KMS-11 (cell line): ENCODE data around the gene RIGI.

Experiments
- H2AFZ ChIP-seq: fragments of 200-600 bp; sonication (generic); 2 replicates; pipeline ENCODE4 v1.6.1; 2016; ENCODE audit warnings: antibody characterized with exemption, mixed run types, low read depth
- H3K27ac ChIP-seq: fragments of 200-600 bp; sonication (generic); 2 replicates; pipeline ENCODE4 v1.6.1; 2016; ENCODE audit warnings: mild to moderate bottlenecking, mixed run types
- H3K27me3 ChIP-seq: fragments of 200-600 bp; sonication (generic); 2 replicates; pipeline ENCODE4 v1.6.1; 2017; ENCODE audit warnings: mild to moderate bottlenecking, low read depth, mixed run types, moderate library complexity; ENCODE audit not compliant: insufficient read depth
- H3K36me3 ChIP-seq: fragments of 200-600 bp; sonication (generic); 2 replicates; pipeline ENCODE4 v1.6.1; 2017; ENCODE audit warnings: mild to moderate bottlenecking, mixed run types; ENCODE audit not compliant: insufficient read depth
- H3K4me1 ChIP-seq: fragments of 200-600 bp; sonication (generic); 2 replicates; pipeline ENCODE4 v1.6.1; 2016; ENCODE audit warnings: mild to moderate bottlenecking, low read depth, mixed run types; ENCODE audit not compliant: poor library complexity, severe bottlenecking
- H3K4me2 ChIP-seq: fragments of 200-600 bp; sonication (generic); 2 replicates; pipeline ENCODE4 v1.7.0; 2016; ENCODE audit warnings: mild to moderate bottlenecking, mixed run types
- H3K4me3 ChIP-seq: fragments of 200-600 bp; sonication (generic); IDR thresholded peaks from 2 replicates; pipeline ENCODE4 v1.6.1; 2017; ENCODE audit warnings: low read depth, low read length, mixed read lengths; ENCODE audit not compliant: insufficient read depth
- H3K79me2 ChIP-seq: fragments of 200-600 bp; sonication (generic); 2 replicates; pipeline ENCODE4 v1.6.1; 2016; ENCODE audit warnings: low read depth, mixed run types; ENCODE audit not compliant: insufficient read depth
- H3K9ac ChIP-seq: fragments of 200-600 bp; sonication (generic); 2 replicates; pipeline ENCODE4 v1.6.1; 2016; ENCODE audit warnings: mild to moderate bottlenecking, mixed run types
- H4K20me1 ChIP-seq: fragments of 200-600 bp; sonication (generic); 2 replicates; pipeline ENCODE4 v1.6.1; 2016; ENCODE audit warnings: mild to moderate bottlenecking, mixed run types; ENCODE audit not compliant: insufficient read depth
- TF ChIP-seq, protein P1 (sequence below): fragments of 200-600 bp; sonication (generic); conservative IDR thresholded peaks from 2 replicates; pipeline ENCODE4 v1.6.1; 2017; ENCODE audit warnings: low read depth, mild to moderate bottlenecking, antibody characterized with exemption, low read length, moderate library complexity, mixed read lengths

RIGI gene

GRCh38 chr9:32545884-32546283, 19.9 kb upstream of the RIGI start:
- H3K79me2 ChIP-seq = peaks cover 49% of the 10 kb centered on the region; the same call in 1 of the 2 replicates
- H4K20me1 ChIP-seq = 0 out of 2 replicates have a peak, but pooled peaks cover 2% of the 10 kb centered on the region
- H3K9ac ChIP-seq = no peak overlapping the region
- H3K27me3 ChIP-seq = no peaks in the 10 kb centered on the region
- H3K4me3 ChIP-seq = no peak overlapping the region
- H3K36me3 ChIP-seq = no peaks in the 10 kb centered on the region
- no peak overlapping the region for H3K27ac ChIP-seq
- peaks cover 7% of the 10 kb centered on the region for H3K4me1 ChIP-seq
- H2AFZ ChIP-seq = no peak overlapping the region
- no peak overlapping the region for H3K4me2 ChIP-seq
- TF ChIP-seq, protein P1, sequence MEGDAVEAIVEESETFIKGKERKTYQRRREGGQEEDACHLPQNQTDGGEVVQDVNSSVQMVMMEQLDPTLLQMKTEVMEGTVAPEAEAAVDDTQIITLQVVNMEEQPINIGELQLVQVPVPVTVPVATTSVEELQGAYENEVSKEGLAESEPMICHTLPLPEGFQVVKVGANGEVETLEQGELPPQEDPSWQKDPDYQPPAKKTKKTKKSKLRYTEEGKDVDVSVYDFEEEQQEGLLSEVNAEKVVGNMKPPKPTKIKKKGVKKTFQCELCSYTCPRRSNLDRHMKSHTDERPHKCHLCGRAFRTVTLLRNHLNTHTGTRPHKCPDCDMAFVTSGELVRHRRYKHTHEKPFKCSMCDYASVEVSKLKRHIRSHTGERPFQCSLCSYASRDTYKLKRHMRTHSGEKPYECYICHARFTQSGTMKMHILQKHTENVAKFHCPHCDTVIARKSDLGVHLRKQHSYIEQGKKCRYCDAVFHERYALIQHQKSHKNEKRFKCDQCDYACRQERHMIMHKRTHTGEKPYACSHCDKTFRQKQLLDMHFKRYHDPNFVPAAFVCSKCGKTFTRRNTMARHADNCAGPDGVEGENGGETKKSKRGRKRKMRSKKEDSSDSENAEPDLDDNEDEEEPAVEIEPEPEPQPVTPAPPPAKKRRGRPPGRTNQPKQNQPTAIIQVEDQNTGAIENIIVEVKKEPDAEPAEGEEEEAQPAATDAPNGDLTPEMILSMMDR = no peak

DNA sequence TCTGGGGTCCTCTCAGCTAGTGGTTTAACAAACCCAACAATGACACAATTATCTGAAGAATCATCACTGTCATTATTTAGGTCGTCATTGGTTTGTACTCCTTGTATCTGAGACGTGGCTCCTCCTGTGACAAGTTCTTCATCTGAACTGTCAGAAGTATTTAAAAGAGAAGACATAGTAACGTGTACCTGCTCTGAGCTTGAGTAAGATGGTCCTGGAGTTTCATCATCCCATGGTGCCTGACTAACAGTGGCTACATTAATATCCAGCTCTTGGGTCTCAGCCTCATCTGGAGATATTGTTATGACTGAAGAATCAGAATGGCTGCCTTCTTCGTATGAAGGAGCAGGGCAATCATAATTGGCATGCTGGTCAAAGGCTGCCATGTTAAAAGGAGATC, 17.1 kb upstream of the RIGI start:
- TF ChIP-seq, protein P1 = no peak
- no peaks in the 10 kb centered on the region for H3K27me3 ChIP-seq
- no peaks in the 10 kb centered on the region for H3K4me1 ChIP-seq
- H3K36me3 ChIP-seq = no peaks in the 10 kb centered on the region
- H3K4me2 ChIP-seq = no peak overlapping the region
- H3K9ac ChIP-seq = no peak overlapping the region
- H2AFZ ChIP-seq = no peak overlapping the region
- H4K20me1 ChIP-seq = no peaks in the 10 kb centered on the region
- no peak overlapping the region for H3K27ac ChIP-seq
- H3K79me2 ChIP-seq = peaks cover 26% of the 10 kb centered on the region; the same call in 1 of the 2 replicates
- H3K4me3 ChIP-seq = no peak overlapping the region

DNA sequence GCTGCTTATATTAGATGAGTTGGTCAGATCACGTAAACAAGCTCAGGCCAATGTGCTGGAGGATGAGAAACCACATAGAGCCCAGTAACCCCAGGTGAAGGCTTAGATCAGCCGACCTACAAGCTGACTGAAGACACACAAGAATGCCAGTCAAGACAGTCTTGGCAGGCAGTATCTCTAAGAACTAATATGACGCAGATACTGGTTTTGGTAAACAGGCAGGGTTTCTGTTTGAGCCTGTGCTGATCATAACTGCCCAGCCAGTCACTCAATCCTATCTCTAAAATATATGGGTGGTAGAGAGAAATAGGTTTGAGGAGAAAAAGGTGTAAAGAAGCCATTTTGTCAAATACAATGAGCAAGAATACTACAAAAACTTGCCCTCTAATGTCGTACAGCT, 7.8 kb upstream of the RIGI start:
- Histone ChIP-seq H4K20me1 (no peaks in the 10 kb centered on the region), H3K27ac (no peak overlapping the region)

DNA sequence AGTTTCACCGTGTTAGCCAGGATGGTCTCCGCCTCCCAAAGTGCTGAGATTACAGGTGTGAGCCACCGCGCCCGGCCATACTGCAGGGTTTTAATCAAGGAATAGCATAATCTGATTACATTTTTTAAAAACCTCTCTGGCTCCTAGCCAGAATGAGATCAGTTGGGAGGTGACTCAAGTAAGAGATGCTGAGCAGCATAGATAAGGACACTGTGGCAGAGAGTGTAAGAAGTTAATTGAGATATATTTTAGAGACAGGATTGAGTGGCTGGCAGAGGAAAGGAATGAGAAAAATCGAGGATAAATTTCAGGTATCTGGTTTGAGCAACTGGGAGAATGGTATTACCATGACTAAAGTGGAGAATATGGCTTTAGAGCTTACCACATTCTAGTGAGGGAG, 7.3 kb upstream of the RIGI start:
- no peaks in the 10 kb centered on the region for H3K27me3 ChIP-seq
- no peak overlapping the region for H3K9ac ChIP-seq
- H3K4me2 ChIP-seq = no peak overlapping the region
- H3K27ac ChIP-seq = no peak overlapping the region
- H3K4me3 ChIP-seq = no peak overlapping the region
- no peaks in the 10 kb centered on the region for H3K4me1 ChIP-seq
- H4K20me1 ChIP-seq = no peaks in the 10 kb centered on the region
- H2AFZ ChIP-seq = no peak overlapping the region
- no peaks in the 10 kb centered on the region for H3K36me3 ChIP-seq
- no peaks in the 10 kb centered on the region for H3K79me2 ChIP-seq
- TF ChIP-seq, protein P1 = no peak

More for the DNA sequence above, 7.8 kb upstream of the RIGI start:
- Histone ChIP-seq H3K4me3 (no peak overlapping the region), H3K36me3 (no peaks in the 10 kb centered on the region), H3K27me3 (no peaks in the 10 kb centered on the region), H3K79me2 (no peaks in the 10 kb centered on the region), H2AFZ (no peak overlapping the region), H3K9ac (no peak overlapping the region), H3K4me2 (no peak overlapping the region), H3K4me1 (no peaks in the 10 kb centered on the region)
- TF ChIP-seq, protein P1 = no peak

GRCh38 chr9:32526707-32527048, 682 bp upstream of the RIGI start:
- no peak overlapping the region for H3K27ac ChIP-seq

More at GRCh38 chr9:32526707-32527048, 682 bp upstream of the RIGI start:
- Histone ChIP-seq H3K79me2 (no peaks in the 10 kb centered on the region), H3K9ac (peak overlapping the region; percentile 43; the same call in 1 of the 2 replicates), H4K20me1 (no peaks in the 10 kb centered on the region), H3K4me3 (no peak overlapping the region), H3K4me2 (peak overlapping the region; percentile 79), H3K4me1 (peaks cover 14% of the 10 kb centered on the region), H3K36me3 (no peaks in the 10 kb centered on the region), H3K27me3 (no peaks in the 10 kb centered on the region), H2AFZ (peak overlapping the region; percentile 88; the same call in 1 of the 2 replicates)
- TF ChIP-seq, protein P1 = peak; percentile 26
